NB4 (cell line): ENCODE data around the gene FSCN2.

Source experiments
- POLR2A ChIP-seq: IDR thresholded peaks from 2 replicates; pipeline ENCODE4 v1.6.1; 2011; ENCODE audit warnings: mild to moderate bottlenecking; ENCODE audit not compliant: insufficient read length; ENCODE audit errors: extremely low read depth
- TF ChIP-seq, protein P1 (sequence below): IDR thresholded peaks from one replicate; pipeline ENCODE4 v1.5.1; 2012; ENCODE audit warnings: low read depth, low read length
- TF ChIP-seq, protein P2 (sequence below): IDR thresholded peaks from 2 replicates; pipeline ENCODE4 v1.6.1; 2011; ENCODE audit warnings: low read depth, low read length

DNA sequence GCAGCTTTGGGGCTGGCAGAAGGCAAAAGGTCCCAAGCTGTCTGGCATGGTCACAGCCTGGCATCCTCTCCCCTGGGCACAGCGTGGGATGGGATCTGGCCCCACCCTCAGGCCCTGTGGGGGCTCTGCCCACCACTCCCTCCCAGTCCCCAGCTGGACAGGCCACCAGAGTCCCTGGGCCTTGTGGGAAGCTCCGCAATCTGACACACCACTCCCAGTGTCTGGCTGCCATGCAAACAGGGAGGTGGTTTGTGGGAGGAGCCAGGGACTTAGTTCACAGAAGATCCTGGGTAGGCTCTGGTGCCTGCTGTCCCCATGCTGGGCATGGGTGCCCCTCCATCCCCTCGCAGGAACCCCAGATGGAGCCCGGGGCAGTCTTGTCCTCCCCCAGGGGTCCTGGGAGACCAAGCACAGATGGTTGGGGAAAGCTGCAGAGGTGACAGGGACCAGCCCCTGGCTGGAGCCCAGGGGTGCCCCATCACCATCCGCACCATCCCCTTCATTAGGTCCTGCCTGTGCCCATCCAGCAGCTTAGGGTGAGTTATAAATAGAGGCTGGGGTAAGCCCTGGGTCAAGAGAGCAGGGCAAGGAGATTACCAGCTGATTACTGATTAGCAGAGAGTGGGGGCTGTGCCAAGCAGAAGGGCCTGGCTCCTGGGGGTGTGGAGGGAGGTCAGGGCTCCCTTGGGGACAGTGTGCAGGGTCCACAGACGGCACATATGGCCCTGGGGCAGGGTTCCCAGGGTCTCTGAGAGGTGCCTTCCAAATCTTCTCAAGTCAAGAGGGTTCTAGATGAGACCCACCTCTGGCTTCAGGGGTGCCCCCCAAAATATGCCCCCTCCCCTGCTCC, 6.2 kb downstream of the FSCN2 start:
- no peak for TF ChIP-seq POLR2A
- TF ChIP-seq, protein P1, sequence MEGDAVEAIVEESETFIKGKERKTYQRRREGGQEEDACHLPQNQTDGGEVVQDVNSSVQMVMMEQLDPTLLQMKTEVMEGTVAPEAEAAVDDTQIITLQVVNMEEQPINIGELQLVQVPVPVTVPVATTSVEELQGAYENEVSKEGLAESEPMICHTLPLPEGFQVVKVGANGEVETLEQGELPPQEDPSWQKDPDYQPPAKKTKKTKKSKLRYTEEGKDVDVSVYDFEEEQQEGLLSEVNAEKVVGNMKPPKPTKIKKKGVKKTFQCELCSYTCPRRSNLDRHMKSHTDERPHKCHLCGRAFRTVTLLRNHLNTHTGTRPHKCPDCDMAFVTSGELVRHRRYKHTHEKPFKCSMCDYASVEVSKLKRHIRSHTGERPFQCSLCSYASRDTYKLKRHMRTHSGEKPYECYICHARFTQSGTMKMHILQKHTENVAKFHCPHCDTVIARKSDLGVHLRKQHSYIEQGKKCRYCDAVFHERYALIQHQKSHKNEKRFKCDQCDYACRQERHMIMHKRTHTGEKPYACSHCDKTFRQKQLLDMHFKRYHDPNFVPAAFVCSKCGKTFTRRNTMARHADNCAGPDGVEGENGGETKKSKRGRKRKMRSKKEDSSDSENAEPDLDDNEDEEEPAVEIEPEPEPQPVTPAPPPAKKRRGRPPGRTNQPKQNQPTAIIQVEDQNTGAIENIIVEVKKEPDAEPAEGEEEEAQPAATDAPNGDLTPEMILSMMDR: no peak
- TF ChIP-seq, protein P2, sequence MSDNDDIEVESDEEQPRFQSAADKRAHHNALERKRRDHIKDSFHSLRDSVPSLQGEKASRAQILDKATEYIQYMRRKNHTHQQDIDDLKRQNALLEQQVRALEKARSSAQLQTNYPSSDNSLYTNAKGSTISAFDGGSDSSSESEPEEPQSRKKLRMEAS: no peak
